ENCODE data around the gene MORN5.

- TF ChIP-seq POLR2A (IDR thresholded peaks at IDR 0.05; ENCODE audit: low read length) (no peak), GATA1 (IDR thresholded peaks at IDR 0.05; ENCODE audit: low read depth, low read length) (no peak)
Observed at GRCh38 chr9:122180633-122181032, 20.9 kb downstream of the MORN5 start.
